ENCODE measurements around the gene DDIT4. TPM values are rescaled to one million over a fixed set of nuclear protein-coding genes. Genes with fewer than 3 reads are reported as not detected.

Gene DDIT4
- total RNA-seq, 1 donor = 52.4 TPM

DNA sequence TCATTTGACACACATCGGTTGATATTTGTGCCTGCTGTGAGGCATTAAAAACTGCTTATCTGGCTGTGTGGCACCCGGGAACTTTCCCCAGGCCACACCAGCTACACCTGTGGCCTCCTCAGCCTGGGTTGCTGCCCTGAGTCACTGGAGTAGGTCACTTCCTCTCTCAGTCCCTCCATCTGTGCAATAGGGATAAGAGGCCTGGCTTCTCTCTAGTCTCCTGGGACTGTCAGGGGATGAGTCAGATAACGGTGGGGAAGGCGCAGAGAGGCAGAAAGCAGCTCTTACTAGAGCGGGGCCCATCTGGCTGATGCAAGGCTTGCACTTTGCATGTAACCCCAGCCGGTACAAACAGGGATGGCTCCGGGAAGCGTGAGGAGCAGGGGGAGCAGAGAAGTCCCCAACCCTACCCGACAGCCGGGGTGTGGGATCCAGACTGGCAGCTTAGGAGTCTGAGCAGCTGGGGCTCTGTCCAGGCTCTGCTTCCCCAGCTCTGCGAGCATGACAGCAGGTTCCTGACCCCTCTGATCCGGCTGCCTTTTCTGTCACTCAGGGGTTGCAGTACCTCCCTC lies 47.0 kb downstream of the DDIT4 start:
- DNase-seq (ENCODE audit: low read depth) = peak; percentile 100
- TF ChIP-seq, protein P1, sequence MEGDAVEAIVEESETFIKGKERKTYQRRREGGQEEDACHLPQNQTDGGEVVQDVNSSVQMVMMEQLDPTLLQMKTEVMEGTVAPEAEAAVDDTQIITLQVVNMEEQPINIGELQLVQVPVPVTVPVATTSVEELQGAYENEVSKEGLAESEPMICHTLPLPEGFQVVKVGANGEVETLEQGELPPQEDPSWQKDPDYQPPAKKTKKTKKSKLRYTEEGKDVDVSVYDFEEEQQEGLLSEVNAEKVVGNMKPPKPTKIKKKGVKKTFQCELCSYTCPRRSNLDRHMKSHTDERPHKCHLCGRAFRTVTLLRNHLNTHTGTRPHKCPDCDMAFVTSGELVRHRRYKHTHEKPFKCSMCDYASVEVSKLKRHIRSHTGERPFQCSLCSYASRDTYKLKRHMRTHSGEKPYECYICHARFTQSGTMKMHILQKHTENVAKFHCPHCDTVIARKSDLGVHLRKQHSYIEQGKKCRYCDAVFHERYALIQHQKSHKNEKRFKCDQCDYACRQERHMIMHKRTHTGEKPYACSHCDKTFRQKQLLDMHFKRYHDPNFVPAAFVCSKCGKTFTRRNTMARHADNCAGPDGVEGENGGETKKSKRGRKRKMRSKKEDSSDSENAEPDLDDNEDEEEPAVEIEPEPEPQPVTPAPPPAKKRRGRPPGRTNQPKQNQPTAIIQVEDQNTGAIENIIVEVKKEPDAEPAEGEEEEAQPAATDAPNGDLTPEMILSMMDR (IDR thresholded peaks at IDR 0.05; ENCODE audit: insufficient read depth, low read length) = no peak
- peak overlapping the region; percentile 31 for H3K4me3 ChIP-seq (ENCODE audit: low read depth, low read length)

DNA sequence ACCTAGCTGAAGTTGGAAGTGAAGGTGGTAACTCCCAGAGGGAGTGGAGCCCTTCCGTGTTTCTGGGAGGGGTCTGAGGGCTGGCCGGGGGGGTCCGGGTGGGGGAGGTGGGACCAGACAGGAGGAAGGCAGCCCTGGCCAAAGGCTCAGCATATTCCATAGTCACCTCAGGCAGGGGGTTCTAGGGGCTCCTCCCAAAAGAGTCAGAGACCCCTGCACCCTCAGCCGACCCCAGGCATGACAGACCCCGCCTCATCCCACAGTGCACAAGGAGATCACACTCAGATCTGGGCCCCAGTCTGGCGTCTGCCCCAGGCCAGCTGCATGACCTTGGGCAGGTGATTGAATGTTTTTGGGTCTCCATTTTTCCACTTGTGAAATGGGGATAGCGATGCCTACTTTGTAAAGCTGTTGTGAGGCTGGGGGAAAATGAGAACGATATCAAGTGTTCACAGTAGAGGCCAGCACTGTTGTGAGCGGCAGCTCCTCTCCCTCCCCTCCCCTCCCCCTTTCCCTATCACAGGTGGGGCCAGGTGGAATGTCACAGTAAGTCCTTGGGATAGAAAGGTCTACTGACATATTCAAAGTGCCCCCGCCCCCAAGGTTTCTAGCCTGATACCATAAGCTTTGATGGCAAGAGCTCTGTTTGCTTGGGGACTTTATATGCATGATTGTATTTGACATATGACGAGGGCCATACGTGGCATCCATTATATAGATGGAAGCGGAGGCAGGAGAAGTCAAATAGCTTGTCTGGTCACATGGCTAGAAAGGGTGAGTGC lies 47.7 kb downstream of the DDIT4 start:
- DNase-seq (ENCODE audit: low read depth) = no peak
- H3K4me3 ChIP-seq (ENCODE audit: low read depth, low read length) = peak overlapping the region; percentile 31
- TF ChIP-seq, protein P1 (IDR thresholded peaks at IDR 0.05; ENCODE audit: insufficient read depth, low read length) = no peak

DNA sequence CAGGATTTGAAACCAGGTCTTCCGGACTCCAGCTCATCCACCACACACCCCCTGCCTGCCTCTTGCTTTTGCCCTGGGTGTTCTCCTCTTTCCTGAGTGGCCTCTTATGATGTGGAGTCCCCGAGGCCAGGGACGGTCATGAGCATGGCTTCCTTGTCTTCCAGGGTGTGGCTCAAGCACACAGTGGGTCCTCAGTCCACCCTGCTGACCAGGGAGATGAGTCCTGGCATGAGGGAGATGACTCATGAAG lies 48.2 kb downstream of the DDIT4 start:
- H3K4me3 ChIP-seq (ENCODE audit: low read depth, low read length) = no peak overlapping the region
- DNase-seq (ENCODE audit: low read depth) = no peak
- TF ChIP-seq, protein P1 (IDR thresholded peaks at IDR 0.05; ENCODE audit: insufficient read depth, low read length) = no peak

DNA sequence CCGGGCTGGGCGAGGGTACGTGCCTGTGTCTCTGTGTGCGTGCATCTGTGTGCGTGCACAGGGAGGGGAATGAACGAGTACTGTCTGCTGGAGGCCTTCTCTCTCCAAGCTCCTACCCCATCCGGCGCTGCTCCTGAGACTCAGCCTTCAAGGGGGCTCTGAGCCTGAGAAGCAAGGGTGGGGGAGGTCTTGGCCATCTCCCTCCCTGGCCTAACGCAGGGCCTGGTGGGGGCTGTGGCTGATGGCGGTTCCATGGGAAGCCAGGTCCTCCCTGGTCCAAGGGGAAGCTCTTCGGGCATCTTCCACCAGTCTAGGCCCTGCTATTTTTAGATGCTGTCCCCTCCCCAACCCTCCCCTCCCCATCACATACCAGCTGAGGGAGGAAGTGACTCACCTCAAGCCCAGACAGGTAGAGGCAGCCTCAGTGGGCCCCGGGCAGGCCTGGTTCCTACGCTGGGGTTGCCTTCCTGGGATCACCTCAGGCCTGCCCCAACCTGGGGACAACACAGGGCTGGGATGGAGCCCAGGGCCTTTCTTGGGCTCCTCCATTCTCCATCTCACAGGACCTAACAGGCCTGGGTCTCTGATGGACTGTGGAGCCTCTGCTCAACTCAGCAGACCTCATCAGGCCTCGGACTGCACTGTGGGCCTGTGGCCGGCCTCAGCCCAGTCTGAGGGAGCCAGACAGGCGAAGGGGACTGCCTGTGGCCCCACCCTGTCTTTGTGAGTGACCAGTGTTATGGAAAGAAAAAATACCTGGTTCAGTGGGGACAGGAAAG lies 48.7 kb downstream of the DDIT4 start:
- H3K4me3 ChIP-seq (ENCODE audit: low read depth, low read length) = no peak overlapping the region
- TF ChIP-seq, protein P1 (IDR thresholded peaks at IDR 0.05; ENCODE audit: insufficient read depth, low read length) = no peak
- DNase-seq (ENCODE audit: low read depth) = no peak

DNA sequence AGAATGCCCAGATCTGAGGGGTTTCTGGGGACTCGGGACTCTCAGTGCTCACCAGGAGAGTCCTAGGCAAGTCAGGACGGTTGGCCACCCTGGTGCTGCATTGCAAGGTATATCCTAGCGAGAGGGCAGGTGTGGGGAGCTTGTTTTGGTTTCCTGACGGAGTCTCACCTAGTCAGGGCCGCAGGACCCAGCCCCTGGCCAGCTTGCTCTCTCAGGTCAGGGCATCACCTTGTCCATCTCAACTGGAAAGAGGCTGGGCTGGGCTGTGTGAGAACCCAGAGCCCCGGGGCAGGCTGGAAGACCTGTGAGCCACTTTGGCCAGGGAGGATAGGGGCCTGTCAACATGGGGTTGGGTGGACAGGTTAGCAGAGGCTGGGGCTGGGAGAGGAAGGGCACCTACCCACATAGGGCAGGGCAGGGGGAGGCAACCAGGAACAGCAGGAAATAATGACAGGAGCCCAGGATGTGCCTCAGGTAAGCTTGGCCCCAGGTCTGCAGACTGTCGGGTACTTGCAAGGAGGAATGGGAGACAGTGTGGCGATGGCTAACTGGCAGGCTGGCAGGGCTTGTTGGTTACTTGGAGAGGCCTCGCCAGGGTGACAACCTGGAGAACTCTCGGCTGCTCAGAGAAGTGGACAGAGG lies 49.5 kb downstream of the DDIT4 start:
- DNase-seq (ENCODE audit: low read depth) = no peak
- H3K4me3 ChIP-seq (ENCODE audit: low read depth, low read length) = no peak overlapping the region
- TF ChIP-seq, protein P1 (IDR thresholded peaks at IDR 0.05; ENCODE audit: insufficient read depth, low read length) = no peak

DNA sequence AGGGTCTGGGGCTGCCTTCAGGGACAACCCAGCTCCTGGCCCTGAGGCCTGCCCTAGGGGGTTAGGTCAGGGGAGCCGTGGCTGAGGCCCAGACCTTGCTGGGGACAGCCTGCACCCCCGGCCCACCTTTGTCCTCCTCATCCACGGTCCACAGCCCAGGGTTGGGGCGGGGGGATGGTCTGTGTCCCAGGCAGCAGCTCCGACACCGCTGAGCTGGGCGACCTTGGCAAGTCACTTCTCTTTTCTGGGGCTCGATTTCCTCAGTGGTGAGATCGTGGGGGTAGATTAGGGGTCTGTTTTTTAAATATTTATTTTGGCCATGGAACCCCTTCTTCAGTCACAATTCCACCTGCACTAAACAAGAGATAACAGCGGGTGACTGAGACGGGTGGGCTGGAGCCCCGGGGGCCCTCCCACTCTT lies 50.1 kb downstream of the DDIT4 start:
- no peak for DNase-seq (ENCODE audit: low read depth)
- TF ChIP-seq, protein P1 (IDR thresholded peaks at IDR 0.05; ENCODE audit: insufficient read depth, low read length) = no peak
- no peak overlapping the region for H3K4me3 ChIP-seq (ENCODE audit: low read depth, low read length)

Other genes starting within 250 kb of the DDIT4 start
- gene SPOCK2, start 185.4 kb upstream of the DDIT4 start, total RNA-seq (ENCODE audit: low replicate concordance) = 0.36 and 0.98 TPM in 2 replicates
- 16.4 and 61.7 TPM in 2 replicates for gene ANAPC16, start 57.9 kb upstream of the DDIT4 start, total RNA-seq (ENCODE audit: low replicate concordance)
- 44.4 and 49.2 TPM in 2 replicates for gene ASCC1, start 57.6 kb upstream of the DDIT4 start, total RNA-seq (ENCODE audit: low replicate concordance)
- 17.7 and 24.5 TPM in 2 replicates for gene DNAJB12, start 81.0 kb downstream of the DDIT4 start, total RNA-seq (ENCODE audit: low replicate concordance)

Data from fibroblast of the aortic adventitia (primary cell).